GM12878 (cell line): Measurements from ENCODE around the gene CTSC. TPM values are rescaled to one million over a fixed set of nuclear protein-coding genes. Genes with fewer than 3 reads are reported as not detected.

Experiments
- BHLHE40 ChIP-seq, 2 experiments: fragments of 450-650 bp in 1 of 2; IDR thresholded peaks; 2 replicates each; pipeline ENCODE4 v1.6.1; 2011 to 2017; ENCODE audit warnings: low read depth in 2 of 2, borderline replicate concordance in 1 of 2, improper control_type of control experiment in 1 of 2, low read length in 1 of 2, mild to moderate bottlenecking in 1 of 2
- CBX3 ChIP-seq: fragments of 200-600 bp; sonication (generic); IDR thresholded peaks from 2 replicates; pipeline ENCODE4 v1.6.1; 2016; ENCODE audit warnings: low read depth, borderline replicate concordance
- FOS ChIP-seq: IDR thresholded peaks from 3 replicates; pipeline ENCODE4 v1.6.1; 2011; ENCODE audit warnings: borderline replicate concordance; ENCODE audit not compliant: insufficient read length; ENCODE audit errors: extremely low read depth
- HDAC2 ChIP-seq: fragments of 200-600 bp; sonication (generic); IDR thresholded peaks from 2 replicates; pipeline ENCODE4 v1.6.1; 2017
- MYB ChIP-seq: fragments of 150-350 bp; IDR thresholded peaks from 2 replicates; pipeline ENCODE4 v1.6.1; 2014; ENCODE audit warnings: mild to moderate bottlenecking, low read depth, low read length, borderline replicate concordance
- NFYB ChIP-seq: IDR thresholded peaks from 2 replicates; pipeline ENCODE4 v1.6.1; 2011; ENCODE audit warnings: low read depth, mild to moderate bottlenecking, low read length, improper control_type of control experiment, moderate library complexity; ENCODE audit not compliant: insufficient read depth
- PAX8 ChIP-seq: fragments of 450-650 bp; IDR thresholded peaks from 2 replicates; pipeline ENCODE4 v1.6.1; 2017; ENCODE audit warnings: mild to moderate bottlenecking, moderate library complexity
- RAD51 ChIP-seq: fragments of 450-650 bp; IDR thresholded peaks from 2 replicates; pipeline ENCODE4 v1.6.1; 2016; ENCODE audit warnings: moderate library complexity, mild to moderate bottlenecking, inconsistent platforms
- SPI1 ChIP-seq: IDR thresholded peaks from 2 replicates; pipeline ENCODE4 v1.6.1; 2011; ENCODE audit warnings: low read depth, mild to moderate bottlenecking, low read length, moderate library complexity, borderline replicate concordance; ENCODE audit not compliant: insufficient read depth
- TARDBP ChIP-seq: IDR thresholded peaks from 2 replicates; pipeline ENCODE4 v1.6.1; 2016; ENCODE audit warnings: borderline replicate concordance
- TCF3 ChIP-seq: IDR thresholded peaks from 2 replicates; pipeline ENCODE4 v1.6.1; 2012; ENCODE audit warnings: low read depth, mild to moderate bottlenecking, low read length, borderline replicate concordance; ENCODE audit not compliant: insufficient read depth
- ZNF207 ChIP-seq: fragments of 450-650 bp; IDR thresholded peaks from 2 replicates; pipeline ENCODE4 v1.6.1; 2014; ENCODE audit warnings: antibody characterized with exemption, mild to moderate bottlenecking, borderline replicate concordance
- ZNF622 ChIP-seq: fragments of 450-650 bp; IDR thresholded peaks from 2 replicates; pipeline ENCODE4 v1.6.1; 2017; ENCODE audit warnings: mild to moderate bottlenecking, inconsistent platforms
- polyA plus RNA-seq, 11 experiments: library from polyadenylated mRNA; depleted of rRNA in 4 of 11; unstranded in 6 of 11; stranded (reverse) in 5 of 11; fragments of >200 nt; fragmentation: Nextera tagmentation in 4 of 11; fragmentation: Illumina TruSeq in 1 of 11; extraction: Ambion mirVana in 4 of 11; extraction: Trizol in 1 of 11; gene quantifications; 1 replicate in 1 of 11; 2 replicates in 10 of 11; pipeline versions ENCODE4 v1.2.1 to v1.2.3, GENCODE V29; 2011 to 2016; ENCODE audit warnings: inconsistent platforms in 2 of 11, missing spikeins in 2 of 11, low read depth in 1 of 11
- total RNA-seq, 4 experiments: library from RNA; depleted of rRNA in 3 of 4; stranded (reverse); fragments of >200 nt in 3 of 4; fragmentation: Illumina TruSeq in 1 of 4; extraction: Trizol in 1 of 4; gene quantifications; 2 replicates each; pipeline versions ENCODE4 v1.2.1 to v1.2.3, GENCODE V29; 2013 to 2021
- TF ChIP-seq, protein P1 (sequence below): IDR thresholded peaks from 2 replicates; pipeline ENCODE4 v1.6.1; 2012; ENCODE audit warnings: low read depth, low read length, improper control_type of control experiment
- TF ChIP-seq, protein P2 (sequence below): fragments of 450-650 bp; IDR thresholded peaks from 2 replicates; pipeline ENCODE4 v1.6.1; 2017; ENCODE audit warnings: mild to moderate bottlenecking, moderate library complexity
- TF ChIP-seq, protein P3 (sequence below): fragments of 450-650 bp; formaldehyde crosslinking; IDR thresholded peaks from 2 replicates; pipeline ENCODE4 v1.4.0; 2022; ENCODE audit warnings: mild to moderate bottlenecking, moderate library complexity
- TF ChIP-seq, protein P4 (sequence below): fragments of 450-650 bp; IDR thresholded peaks from 2 replicates; pipeline ENCODE4 v1.6.1; 2017; ENCODE audit warnings: mild to moderate bottlenecking, low read depth, inconsistent platforms; ENCODE audit not compliant: poor library complexity, severe bottlenecking

CTSC gene
- total and polyA plus RNA-seq, 10 of the 15 experiments (the other 5 are each of a cell fraction or from before 2014, with no cell fraction given), result 289 to 1,123 (median 430) TPM

DNA sequence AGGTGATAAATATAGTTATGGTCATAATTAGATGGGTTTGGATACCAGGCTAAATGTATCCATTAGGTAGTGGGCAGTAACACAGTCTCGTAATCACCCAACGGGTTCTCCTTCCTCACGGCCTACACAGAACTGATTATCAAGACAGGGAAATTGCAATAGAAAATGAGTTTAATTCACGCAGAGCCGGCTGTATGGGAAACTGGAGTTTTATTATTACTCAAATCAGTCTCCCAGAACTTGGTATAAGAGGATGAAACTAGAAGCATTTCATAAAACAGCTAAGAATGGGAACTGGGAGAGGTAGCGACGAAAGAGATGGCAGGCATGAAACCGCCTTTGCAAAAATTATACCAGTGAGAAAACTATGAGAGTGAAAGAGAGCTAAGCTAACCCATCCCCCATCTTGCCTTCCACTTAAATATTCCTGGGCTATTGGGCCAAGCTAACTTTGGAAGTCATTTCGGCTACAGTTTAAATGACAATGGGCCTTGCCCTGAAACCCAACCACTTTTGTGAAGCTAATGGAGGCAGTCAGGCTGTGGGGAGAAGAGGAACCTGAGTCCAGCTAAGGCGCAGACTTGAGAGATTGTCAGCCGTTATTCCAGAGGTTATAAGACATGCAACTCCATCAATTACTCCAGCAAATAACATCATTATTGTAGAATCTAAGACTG is 29.6 kb downstream of the CTSC start (continued):
- TF ChIP-seq, protein P1, sequence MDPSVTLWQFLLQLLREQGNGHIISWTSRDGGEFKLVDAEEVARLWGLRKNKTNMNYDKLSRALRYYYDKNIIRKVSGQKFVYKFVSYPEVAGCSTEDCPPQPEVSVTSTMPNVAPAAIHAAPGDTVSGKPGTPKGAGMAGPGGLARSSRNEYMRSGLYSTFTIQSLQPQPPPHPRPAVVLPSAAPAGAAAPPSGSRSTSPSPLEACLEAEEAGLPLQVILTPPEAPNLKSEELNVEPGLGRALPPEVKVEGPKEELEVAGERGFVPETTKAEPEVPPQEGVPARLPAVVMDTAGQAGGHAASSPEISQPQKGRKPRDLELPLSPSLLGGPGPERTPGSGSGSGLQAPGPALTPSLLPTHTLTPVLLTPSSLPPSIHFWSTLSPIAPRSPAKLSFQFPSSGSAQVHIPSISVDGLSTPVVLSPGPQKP, result no peak
- TF ChIP-seq MYB (no peak), HDAC2 (no peak), RAD51 (no peak), BHLHE40 (IDR thresholded peaks at IDR 0.05; ENCODE audit: borderline replicate concordance in 1 of 2, low read depth in 2 of 2, low read length in 1 of 2) (no peak; a peak in 1 of 4 replicates), CBX3 (no peak), PAX8 (no peak), ZNF622 (no peak), TCF3 (0 out of 2 replicates have a peak, but pooled peaks have one; percentile 22), ZNF207 (no peak), NFYB (no peak), TARDBP (no peak), FOS (no peak), SPI1 (peak; percentile 86)
- TF ChIP-seq, protein P2, sequence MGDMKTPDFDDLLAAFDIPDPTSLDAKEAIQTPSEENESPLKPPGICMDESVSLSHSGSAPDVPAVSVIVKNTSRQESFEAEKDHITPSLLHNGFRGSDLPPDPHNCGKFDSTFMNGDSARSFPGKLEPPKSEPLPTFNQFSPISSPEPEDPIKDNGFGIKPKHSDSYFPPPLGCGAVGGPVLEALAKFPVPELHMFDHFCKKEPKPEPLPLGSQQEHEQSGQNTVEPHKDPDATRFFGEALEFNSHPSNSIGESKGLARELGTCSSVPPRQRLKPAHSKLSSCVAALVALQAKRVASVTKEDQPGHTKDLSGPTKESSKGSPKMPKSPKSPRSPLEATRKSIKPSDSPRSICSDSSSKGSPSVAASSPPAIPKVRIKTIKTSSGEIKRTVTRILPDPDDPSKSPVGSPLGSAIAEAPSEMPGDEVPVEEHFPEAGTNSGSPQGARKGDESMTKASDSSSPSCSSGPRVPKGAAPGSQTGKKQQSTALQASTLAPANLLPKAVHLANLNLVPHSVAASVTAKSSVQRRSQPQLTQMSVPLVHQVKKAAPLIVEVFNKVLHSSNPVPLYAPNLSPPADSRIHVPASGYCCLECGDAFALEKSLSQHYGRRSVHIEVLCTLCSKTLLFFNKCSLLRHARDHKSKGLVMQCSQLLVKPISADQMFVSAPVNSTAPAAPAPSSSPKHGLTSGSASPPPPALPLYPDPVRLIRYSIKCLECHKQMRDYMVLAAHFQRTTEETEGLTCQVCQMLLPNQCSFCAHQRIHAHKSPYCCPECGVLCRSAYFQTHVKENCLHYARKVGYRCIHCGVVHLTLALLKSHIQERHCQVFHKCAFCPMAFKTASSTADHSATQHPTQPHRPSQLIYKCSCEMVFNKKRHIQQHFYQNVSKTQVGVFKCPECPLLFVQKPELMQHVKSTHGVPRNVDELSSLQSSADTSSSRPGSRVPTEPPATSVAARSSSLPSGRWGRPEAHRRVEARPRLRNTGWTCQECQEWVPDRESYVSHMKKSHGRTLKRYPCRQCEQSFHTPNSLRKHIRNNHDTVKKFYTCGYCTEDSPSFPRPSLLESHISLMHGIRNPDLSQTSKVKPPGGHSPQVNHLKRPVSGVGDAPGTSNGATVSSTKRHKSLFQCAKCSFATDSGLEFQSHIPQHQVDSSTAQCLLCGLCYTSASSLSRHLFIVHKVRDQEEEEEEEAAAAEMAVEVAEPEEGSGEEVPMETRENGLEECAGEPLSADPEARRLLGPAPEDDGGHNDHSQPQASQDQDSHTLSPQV, result no peak
- TF ChIP-seq, protein P3, sequence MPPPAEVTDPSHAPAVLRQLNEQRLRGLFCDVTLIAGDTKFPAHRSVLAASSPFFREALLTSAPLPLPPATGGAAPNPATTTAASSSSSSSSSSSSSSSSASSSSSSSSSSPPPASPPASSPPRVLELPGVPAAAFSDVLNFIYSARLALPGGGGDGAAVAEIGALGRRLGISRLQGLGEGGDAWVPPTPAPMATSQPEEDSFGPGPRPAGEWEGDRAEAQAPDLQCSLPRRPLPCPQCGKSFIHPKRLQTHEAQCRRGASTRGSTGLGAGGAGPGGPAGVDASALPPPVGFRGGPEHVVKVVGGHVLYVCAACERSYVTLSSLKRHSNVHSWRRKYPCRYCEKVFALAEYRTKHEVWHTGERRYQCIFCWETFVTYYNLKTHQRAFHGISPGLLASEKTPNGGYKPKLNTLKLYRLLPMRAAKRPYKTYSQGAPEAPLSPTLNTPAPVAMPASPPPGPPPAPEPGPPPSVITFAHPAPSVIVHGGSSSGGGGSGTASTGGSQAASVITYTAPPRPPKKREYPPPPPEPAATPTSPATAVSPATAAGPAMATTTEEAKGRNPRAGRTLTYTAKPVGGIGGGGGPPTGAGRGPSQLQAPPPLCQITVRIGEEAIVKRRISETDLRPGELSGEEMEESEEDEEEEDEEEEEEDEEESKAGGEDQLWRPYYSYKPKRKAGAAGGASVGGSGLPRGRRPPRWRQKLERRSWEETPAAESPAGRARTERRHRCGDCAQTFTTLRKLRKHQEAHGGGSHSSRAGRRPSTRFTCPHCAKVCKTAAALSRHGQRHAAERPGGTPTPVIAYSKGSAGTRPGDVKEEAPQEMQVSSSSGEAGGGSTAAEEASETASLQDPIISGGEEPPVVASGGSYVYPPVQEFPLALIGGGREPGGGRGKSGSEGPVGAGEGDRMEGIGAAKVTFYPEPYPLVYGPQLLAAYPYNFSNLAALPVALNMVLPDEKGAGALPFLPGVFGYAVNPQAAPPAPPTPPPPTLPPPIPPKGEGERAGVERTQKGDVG (CRISPR knock-in tag), result no peak
- TF ChIP-seq, protein P4, sequence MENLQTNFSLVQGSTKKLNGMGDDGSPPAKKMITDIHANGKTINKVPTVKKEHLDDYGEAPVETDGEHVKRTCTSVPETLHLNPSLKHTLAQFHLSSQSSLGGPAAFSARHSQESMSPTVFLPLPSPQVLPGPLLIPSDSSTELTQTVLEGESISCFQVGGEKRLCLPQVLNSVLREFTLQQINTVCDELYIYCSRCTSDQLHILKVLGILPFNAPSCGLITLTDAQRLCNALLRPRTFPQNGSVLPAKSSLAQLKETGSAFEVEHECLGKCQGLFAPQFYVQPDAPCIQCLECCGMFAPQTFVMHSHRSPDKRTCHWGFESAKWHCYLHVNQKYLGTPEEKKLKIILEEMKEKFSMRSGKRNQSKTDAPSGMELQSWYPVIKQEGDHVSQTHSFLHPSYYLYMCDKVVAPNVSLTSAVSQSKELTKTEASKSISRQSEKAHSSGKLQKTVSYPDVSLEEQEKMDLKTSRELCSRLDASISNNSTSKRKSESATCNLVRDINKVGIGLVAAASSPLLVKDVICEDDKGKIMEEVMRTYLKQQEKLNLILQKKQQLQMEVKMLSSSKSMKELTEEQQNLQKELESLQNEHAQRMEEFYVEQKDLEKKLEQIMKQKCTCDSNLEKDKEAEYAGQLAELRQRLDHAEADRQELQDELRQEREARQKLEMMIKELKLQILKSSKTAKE, result peak; percentile 75
